NCI-H1048 (cell line): ENCODE data around the gene VPS51.
A peak's percentile ranks its signal among the peaks of the same experiment; 100 is the strongest.

Experiments used
- DNase-seq: peaks from one replicate; lab custom pipeline; 2025; lab: John Stamatoyannopoulos, UW

The VPS51 gene

GRCh38 chr11:65072631-65072966 is 23.4 kb upstream of the VPS51 start:
- DNase-seq: no peak

- no peak for DNase-seq
Measured at GRCh38 chr11:65077451-65077850, 18.6 kb upstream of the VPS51 start.

GRCh38 chr11:65078151-65078550 is 17.9 kb upstream of the VPS51 start:
- DNase-seq: peak; percentile 25

- no peak for DNase-seq
Measured at GRCh38 chr11:65078786-65079342, 17.1 kb upstream of the VPS51 start.

GRCh38 chr11:65083134-65083833 is 12.7 kb upstream of the VPS51 start:
- DNase-seq: no peak

GRCh38 chr11:65083834-65084597 is 12.0 kb upstream of the VPS51 start, which contains the start of the genes CDCA5 and ZFPL1:
TSS of gene CDCA5 (minus strand) at chr11:65084040. CDS start at chr11:65083978, 62 bp downstream.
TSS of gene ZFPL1 (plus strand) at chr11:65084222. CDS start at chr11:65084699, 477 bp downstream.
- peak; percentile 93 for DNase-seq

GRCh38 chr11:65084598-65085375 is 11.2 kb upstream of the VPS51 start:
- no peak for DNase-seq

- no peak for DNase-seq
Measured at GRCh38 chr11:65085446-65085845, 10.6 kb upstream of the VPS51 start.

GRCh38 chr11:65086809-65087208 is 9.2 kb upstream of the VPS51 start:
- no peak for DNase-seq

GRCh38 chr11:65087216-65087615 is 8.8 kb upstream of the VPS51 start:
- DNase-seq: no peak

GRCh38 chr11:65087827-65088226 is 8.2 kb upstream of the VPS51 start:
- no peak for DNase-seq

GRCh38 chr11:65089621-65090020 is 6.4 kb upstream of the VPS51 start:
- DNase-seq: no peak

- DNase-seq: no peak
Measured at GRCh38 chr11:65090628-65091027, 5.4 kb upstream of the VPS51 start.

GRCh38 chr11:65095427-65095826 is 587 bp upstream of the VPS51 start:
- no peak for DNase-seq

- DNase-seq: no peak
Measured at GRCh38 chr11:65096926-65097325, 912 bp downstream of the VPS51 start.

GRCh38 chr11:65100674-65101350 is 4.8 kb downstream of the VPS51 start:
- DNase-seq: no peak

- DNase-seq: no peak
Measured at GRCh38 chr11:65102142-65103095, 6.4 kb downstream of the VPS51 start.

- DNase-seq: no peak
Measured at GRCh38 chr11:65103476-65103875, 7.5 kb downstream of the VPS51 start.

- DNase-seq: no peak
Measured at GRCh38 chr11:65104628-65105027, 8.6 kb downstream of the VPS51 start.

- DNase-seq: no peak
Measured at GRCh38 chr11:65107078-65107477, 11.1 kb downstream of the VPS51 start.
